Adrenal gland (tissue), 12 donors: ENCODE measurements around the gene EHBP1. TPM values are rescaled to one million over a fixed set of nuclear protein-coding genes. Genes with fewer than 3 reads are reported as not detected.

Experiments
- DNase-seq, 7 donors: peaks; one replicate each; pipeline ENCODE4 v3.0.0-alpha.2; 2019 to 2020
- H3K27ac ChIP-seq, 5 donors: fragments of 200-600 bp; sonication (generic) in 4 of 5; 1 replicate in 3 of 5; 2 replicates in 2 of 5; pipeline versions ENCODE4 v1.5.1 to v1.8.0; 2016 to 2020; ENCODE audit warnings: mild to moderate bottlenecking in 1 of 5
- H3K27me3 ChIP-seq: fragments of 200-600 bp; 2 replicates; pipeline ENCODE4 v1.8.0; 2021
- H3K36me3 ChIP-seq, 2 donors: fragments of 200-600 bp; replicated peaks in 1 of 2; 1 replicate in 1 of 2; 2 replicates in 1 of 2; pipeline versions ENCODE4 v1.5.1 to v1.8.0; 2018 to 2022
- H3K4me1 ChIP-seq, 2 donors: fragments of 200-600 bp; replicated peaks in 1 of 2; 1 replicate in 1 of 2; 2 replicates in 1 of 2; pipeline versions ENCODE4 v1.5.1 to v1.8.0; 2018 to 2021
- H3K4me3 ChIP-seq, 4 donors: fragments of 200-600 bp; sonication (generic) in 3 of 4; one replicate each; pipeline ENCODE4 v1.5.1; 2016 to 2018
- H3K9me3 ChIP-seq, 3 donors: fragments of 200-600 bp; sonication (generic) in 1 of 3; replicated peaks in 1 of 3; 1 replicate in 2 of 3; 2 replicates in 1 of 3; pipeline versions ENCODE4 v1.5.1 to v1.8.0; 2016 to 2021
- CTCF ChIP-seq, 6 experiments: fragments of 450-650 bp in 4 of 6; fragments of 200-600 bp in 2 of 6; sonication (generic) in 1 of 6; IDR thresholded peaks; 1 replicate in 5 of 6; 2 replicates in 1 of 6; pipeline versions ENCODE4 v1.5.1 to v1.8.0; 2016 to 2021; ENCODE audit warnings: antibody characterized with exemption in 6 of 6, mild to moderate bottlenecking in 2 of 6, moderate library complexity in 1 of 6
- POLR2A ChIP-seq, 2 donors: fragments of 450-650 bp; IDR thresholded peaks; one replicate each; pipeline ENCODE4 v1.6.1; 2017; ENCODE audit warnings: antibody characterized with exemption in 2 of 2, mild to moderate bottlenecking in 2 of 2, moderate library complexity in 1 of 2
- WGBS, 4 donors: extraction: QIAGEN DNeasy Blood & Tissue Kit in 2 of 4; methylation state at CpG; one replicate each; pipeline versions ENCODE4 v1.1.5 to v1.1.7; 2013 to 2017; 5-methylcytosine and 5-hydroxymethylcytosine counted together
- intact Hi-C, 2 donors: fragments of 100-400 bp; cut with DNase I; formaldehyde crosslinking; loops; one replicate each; pipeline versions ENCODE4 v1.14.1 to v1.15.0; 2022 to 2023
- polyA plus RNA-seq, 3 donors: library from polyadenylated mRNA; stranded (reverse); fragments of 200-250 nt in 2 of 3; fragments of 350-450 nt in 1 of 3; fragmentation: Illumina TruSeq in 1 of 3; extraction: RNeasy Lipid Tissue Mini Kit (QIAGEN cat#74804) in 1 of 3; gene quantifications; one replicate each; pipeline ENCODE4 v1.2.3, GENCODE V29; 2013 to 2014
- total RNA-seq, 9 donors: library from RNA; depleted of rRNA in 4 of 9; stranded (reverse); fragments of >200 nt in 4 of 9; fragments of 120-200 nt in 1 of 9; fragmentation: NEBNext Ultra II Directional in 1 of 9; extraction: Animal tissue kit (Norgen Biotek cat#: 25700) in 1 of 9; gene quantifications; one replicate each; pipeline versions ENCODE4 v1.1.0 to v1.2.4, GENCODE V29; 2013 to 2023
- donor health status: healthy with polysubstance abuse.
- donor health status: Bipolar disorder and iron deficiency.
- donor health status: DM: yes; HTN: yes; CAD: no.
- donor health status: DM: no; HTN: no; CAD: no.
- donor health status: DM: no; HTN: no; CAD: no.
- donor health status: DM: yes; HTN: yes; CAD: no.

Gene EHBP1
- total and polyA plus RNA-seq, 12 donors, result 13.5 to 83.6 (median 46.3) TPM

GRCh38 chr2:63023444-63023843 lies 317.9 kb downstream of the EHBP1 start:
- H3K36me3 ChIP-seq, result no peaks in the 10 kb centered on the region
- H3K9me3 ChIP-seq, result no peaks in the 10 kb centered on the region
- DNase-seq, result no peak
- no peak overlapping the region for H3K27ac ChIP-seq
- H3K27me3 ChIP-seq, result no peaks in the 10 kb centered on the region
- no peaks in the 10 kb centered on the region for H3K4me1 ChIP-seq
- intact Hi-C loops, result no loop called here
- 0 to 23% (median 11%) methylated on average over 1 of the region's 1 CpG for WGBS, 4 donors
- TF ChIP-seq CTCF (IDR thresholded peaks at IDR 0.05), result peak in 5 of 6 experiments; percentile 13 to 31 (median 18)
- no peak for TF ChIP-seq POLR2A (IDR thresholded peaks at IDR 0.05)
- no peak overlapping the region for H3K4me3 ChIP-seq

GRCh38 chr2:63027220-63027619 lies 321.7 kb downstream of the EHBP1 start:
- intact Hi-C loops, result no loop called here
- no peaks in the 10 kb centered on the region for H3K36me3 ChIP-seq
- WGBS, 4 donors, result 89 to 96% (median 93%) methylated on average over 2 of the region's 2 CpGs
- TF ChIP-seq POLR2A (IDR thresholded peaks at IDR 0.05), result no peak
- no peak for TF ChIP-seq CTCF (IDR thresholded peaks at IDR 0.05)
- no peaks in the 10 kb centered on the region for H3K4me1 ChIP-seq
- H3K9me3 ChIP-seq, result no peaks in the 10 kb centered on the region
- H3K27ac ChIP-seq, result no peak overlapping the region
- H3K27me3 ChIP-seq, result no peaks in the 10 kb centered on the region
- no peak overlapping the region for H3K4me3 ChIP-seq
- no peak for DNase-seq

DNA sequence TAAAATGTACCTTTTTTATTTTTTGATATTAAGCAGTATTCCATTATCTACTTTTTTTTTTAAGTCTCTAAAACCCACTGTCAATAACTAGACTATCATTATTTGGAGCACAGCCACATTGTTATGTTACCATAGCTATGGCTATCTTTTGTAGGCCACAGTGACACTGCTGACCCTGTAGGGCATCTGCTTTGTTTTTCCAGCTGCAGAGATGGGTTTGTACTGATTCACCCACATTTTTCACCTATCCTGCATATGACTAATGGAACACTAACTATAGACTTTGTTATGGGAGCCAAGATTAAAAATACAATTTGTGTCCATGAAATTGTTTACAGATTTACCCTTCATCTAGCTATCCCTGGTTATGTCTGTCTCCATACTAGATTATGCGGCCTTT lies 323.5 kb downstream of the EHBP1 start:
- TF ChIP-seq CTCF (IDR thresholded peaks at IDR 0.05), result no peak
- no peak for TF ChIP-seq POLR2A (IDR thresholded peaks at IDR 0.05)
- Histone ChIP-seq H3K4me3 (no peak overlapping the region), H3K27ac (no peak overlapping the region), H3K9me3 (no peaks in the 10 kb centered on the region), H3K27me3 (no peaks in the 10 kb centered on the region), H3K36me3 (no peaks in the 10 kb centered on the region), H3K4me1 (no peaks in the 10 kb centered on the region)
- intact Hi-C loops, result no loop called here
- 95 to 100% (median 98%) methylated on average over 1 of the region's 1 CpG for WGBS, 4 donors
- no peak for DNase-seq

DNA sequence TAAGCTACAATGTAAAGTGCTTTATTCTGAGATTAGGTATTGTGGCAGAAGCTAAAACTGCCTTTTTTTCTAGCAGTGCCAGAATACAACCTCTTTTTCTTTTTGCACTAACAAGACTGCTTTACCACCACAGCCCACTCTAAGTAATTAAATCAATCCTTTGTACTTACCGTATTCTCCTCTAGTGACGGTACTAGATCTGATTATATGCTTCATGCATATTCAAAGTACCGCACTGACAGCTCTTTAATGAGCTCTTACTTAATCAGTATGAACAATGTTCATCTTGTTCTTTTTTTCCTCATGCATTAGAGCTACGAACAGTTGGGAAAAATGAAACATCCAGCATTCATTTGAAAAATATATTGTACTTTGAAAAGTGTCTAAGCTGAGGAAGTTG lies 329.0 kb downstream of the EHBP1 start:
- Histone ChIP-seq H3K27ac (no peak overlapping the region), H3K9me3 (no peaks in the 10 kb centered on the region), H3K36me3 (no peaks in the 10 kb centered on the region), H3K4me1 (no peaks in the 10 kb centered on the region), H3K27me3 (no peaks in the 10 kb centered on the region), H3K4me3 (no peak overlapping the region)
- 93 to 98% (median 94%) methylated on average over 4 of the region's 4 CpGs for WGBS, 4 donors
- no peak for DNase-seq
- TF ChIP-seq POLR2A (IDR thresholded peaks at IDR 0.05) (no peak), CTCF (IDR thresholded peaks at IDR 0.05) (no peak)
- intact Hi-C loops, result no loop called here
